Activated CD4-positive, CD25-positive, alpha-beta regulatory T cell (primary cell): ENCODE results near the gene NEURL1.

Experiments used
- DNase-seq, 4 experiments: peaks; one replicate each; lab custom pipeline; 2025; lab: John Stamatoyannopoulos, UW

The NEURL1 gene

DNA sequence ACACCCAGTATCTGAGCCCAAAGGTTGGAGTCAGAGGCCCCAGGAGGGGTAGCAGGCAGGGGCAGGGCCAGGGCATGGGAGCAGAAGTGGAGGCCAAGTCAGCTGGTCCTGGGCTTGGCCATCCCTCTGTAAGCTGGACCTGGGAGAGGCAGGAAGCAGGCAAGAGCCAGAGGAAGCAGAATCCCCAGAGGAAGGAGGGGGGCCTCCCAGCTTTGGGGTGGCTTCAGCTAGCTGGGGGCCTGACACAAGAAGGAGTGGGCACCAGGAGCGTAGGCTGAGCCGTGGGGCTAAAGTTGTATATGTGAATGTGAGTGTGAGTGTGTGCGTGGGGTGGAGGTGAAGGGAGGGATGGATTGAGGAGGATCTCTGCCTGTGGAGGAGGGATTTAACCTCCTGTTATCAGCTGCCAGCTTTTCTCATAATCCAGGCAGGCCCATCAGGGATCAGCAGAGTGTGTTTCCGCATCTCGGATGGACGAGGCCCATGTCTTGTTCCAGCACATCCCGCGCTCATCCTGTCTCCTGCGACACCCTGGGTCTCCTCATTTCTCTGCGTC is 54.0 kb downstream of the NEURL1 start:
- no peak for DNase-seq

DNA sequence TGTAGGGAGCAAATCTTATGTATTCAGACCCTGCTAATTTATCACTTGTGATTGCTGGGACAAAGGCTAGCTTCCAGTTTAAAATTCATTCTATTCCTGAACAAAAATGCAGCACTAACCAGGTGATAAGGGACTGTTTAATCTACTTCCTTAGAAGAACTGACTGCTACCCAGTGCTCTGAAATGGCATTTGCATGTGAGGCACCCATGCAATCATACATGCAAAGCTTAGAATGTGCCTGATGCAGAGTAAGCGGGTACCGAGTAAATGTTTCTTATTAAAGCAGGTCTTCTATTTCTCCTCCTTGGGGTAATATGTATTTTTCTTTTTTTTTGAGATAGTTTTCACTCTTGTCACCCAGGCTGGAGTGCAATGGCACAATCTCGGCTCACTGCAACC is 54.5 kb downstream of the NEURL1 start:
- no peak for DNase-seq

DNA sequence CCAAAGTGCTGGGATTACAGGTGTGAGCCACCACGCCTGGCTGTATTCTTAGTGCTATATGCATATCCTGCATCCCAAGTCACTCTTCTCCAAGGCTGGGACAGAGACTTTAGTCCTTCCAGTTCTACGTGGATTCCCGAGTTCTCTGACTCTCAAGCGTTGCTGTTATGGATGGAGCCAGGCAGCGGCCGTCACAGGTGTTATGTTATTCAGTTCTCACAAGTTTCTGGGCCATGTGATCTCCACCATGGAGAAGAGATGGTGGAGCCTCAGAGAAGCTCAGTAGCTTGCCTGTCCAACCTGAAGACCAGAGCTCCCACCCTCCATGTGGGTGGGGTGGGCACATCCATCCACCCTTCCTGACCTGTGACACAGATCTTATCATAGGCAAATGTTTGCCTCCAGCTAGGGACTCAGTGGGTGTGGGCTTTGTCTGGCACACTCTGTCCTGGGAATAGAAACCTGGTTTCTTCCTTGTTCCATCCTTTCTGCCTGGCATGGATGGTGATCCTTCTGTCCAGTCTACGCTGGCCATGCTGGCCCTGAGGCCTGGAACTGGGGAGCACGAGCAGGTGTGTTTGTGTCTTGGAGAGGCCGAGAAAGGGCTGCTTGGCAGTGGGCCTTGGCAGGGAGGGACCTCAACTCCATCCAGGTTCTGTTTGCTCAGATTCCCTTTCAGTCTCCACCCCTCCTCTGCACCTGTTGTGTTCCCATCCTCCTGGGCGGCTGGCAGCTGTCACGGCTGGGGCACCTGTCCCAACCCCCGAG is 55.3 kb downstream of the NEURL1 start:
- DNase-seq = no peak

DNA sequence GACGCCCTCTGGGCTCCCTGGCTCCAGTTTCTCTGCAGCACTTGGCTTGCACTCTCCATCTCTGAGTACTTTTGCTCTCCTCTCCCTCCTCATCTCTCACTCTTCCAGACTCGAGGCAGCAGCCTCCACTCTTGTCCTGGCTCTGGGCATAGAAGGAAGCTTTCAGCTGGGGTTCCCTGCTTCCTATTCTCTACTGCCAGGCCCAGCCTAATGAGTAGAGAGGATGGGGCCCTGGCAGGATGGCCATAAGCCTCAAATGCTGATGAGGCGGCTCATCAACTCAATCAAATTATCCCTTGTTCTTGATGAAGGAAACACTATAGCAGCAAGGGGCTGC is 55.8 kb downstream of the NEURL1 start:
- no peak for DNase-seq

DNA sequence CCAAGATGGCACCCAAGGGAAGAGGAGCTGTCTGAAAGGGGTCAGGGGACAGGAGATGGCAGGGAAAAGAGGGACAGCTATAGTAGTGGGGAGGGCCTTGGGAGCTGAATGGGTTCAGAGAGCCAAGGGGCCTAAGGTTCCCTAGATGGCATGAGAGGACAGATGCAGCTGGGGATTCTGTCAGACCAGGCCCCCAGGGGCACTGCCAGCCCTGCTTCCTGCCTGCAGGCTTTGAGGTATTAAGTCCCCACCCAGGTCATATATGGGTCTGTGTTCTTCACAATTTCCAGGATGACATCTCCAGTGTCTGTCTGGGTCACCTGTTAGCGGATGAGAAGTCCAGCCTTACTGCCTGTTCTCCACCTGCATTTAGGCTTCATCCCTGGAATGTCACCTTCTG is 56.7 kb downstream of the NEURL1 start:
- DNase-seq = no peak

DNA sequence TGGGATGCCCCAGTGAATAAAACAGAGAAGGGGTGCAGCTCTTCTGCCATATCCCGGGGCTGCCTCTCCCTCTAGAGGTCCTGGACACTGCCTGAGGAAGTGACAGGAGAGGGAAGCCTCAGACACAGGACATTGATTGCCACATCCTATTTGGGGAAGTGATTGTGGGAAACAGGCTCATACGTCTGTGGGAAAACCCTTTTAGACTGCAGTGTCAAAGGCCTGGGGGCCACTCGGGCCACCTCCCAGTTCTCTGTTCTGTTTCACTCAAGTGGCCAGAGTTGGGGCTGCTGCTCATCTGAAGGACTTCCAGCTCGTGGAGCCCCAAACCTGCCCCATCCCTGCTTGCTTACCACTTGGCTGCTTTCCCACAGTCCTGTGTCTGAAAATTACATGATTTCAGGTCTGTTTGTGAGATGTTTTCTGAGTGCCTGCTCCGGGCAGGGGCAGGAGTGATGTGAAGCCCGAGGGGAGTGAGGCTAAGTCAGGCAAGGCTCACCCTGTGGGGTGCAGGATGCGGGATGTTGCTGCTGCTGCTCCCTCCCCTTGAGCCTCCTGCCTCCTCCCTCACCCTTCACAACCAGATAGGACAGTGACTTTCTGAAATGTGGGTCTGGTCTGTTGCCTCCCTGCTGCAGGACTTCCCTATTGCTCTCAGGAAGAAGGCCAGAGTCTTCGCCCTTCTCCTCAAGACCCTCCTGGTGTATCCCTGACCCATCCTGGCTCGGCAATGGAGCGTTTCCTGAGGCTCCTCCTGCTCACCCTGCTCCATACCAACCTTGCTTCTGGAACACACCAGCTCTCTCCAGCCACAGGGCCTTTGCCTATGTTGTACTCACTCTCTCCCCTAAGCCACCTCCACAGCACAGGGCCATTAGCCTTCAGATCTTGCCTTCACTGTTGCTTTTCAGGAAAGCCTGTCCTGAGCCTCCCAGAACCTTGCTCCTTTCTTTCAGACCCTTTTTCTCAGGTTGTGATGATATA is 58.4 kb downstream of the NEURL1 start:
- no peak for DNase-seq

DNA sequence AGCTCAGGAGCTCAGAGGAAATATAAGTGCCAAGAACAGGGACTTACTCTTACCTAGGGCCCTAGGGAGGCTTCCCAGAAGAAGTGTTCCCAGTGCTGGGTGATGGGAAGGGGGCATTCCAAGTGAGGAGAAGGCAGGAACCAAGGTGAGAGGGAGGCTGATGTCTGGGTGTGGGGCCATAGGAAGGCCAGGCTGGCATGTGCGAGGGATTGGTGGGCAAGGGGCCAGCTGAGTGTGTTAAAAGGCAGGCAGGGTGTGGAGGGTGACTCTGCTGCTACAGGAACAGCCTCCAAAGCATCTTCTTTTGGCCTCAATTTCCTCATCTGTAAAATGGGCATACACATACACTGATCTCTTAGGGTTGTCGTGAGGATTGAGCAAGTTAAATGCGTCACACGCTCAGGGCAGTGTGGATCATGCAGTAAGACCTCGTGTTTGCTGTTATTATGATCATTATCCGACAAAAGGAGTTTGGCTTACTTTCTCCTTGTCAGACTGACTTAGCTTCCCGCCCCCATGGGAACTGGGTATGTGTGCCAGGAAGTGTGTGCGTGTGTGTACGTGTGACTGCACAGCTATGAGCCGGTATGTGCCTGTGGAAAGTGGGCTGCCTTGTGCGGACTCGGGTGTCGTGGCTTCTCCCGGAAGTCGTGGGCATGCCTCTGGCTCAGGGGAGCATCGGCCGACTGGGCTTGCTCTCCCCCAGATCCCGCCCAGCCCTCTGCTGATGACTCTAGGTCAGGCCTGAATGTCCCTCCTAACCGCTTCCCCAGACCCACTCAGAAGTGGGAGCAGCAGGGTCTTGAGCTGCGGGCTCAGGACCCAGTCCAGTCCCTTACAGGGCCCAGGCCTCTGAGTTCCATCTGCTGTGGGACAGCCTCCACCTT is 59.6 kb downstream of the NEURL1 start:
- DNase-seq = no peak

DNA sequence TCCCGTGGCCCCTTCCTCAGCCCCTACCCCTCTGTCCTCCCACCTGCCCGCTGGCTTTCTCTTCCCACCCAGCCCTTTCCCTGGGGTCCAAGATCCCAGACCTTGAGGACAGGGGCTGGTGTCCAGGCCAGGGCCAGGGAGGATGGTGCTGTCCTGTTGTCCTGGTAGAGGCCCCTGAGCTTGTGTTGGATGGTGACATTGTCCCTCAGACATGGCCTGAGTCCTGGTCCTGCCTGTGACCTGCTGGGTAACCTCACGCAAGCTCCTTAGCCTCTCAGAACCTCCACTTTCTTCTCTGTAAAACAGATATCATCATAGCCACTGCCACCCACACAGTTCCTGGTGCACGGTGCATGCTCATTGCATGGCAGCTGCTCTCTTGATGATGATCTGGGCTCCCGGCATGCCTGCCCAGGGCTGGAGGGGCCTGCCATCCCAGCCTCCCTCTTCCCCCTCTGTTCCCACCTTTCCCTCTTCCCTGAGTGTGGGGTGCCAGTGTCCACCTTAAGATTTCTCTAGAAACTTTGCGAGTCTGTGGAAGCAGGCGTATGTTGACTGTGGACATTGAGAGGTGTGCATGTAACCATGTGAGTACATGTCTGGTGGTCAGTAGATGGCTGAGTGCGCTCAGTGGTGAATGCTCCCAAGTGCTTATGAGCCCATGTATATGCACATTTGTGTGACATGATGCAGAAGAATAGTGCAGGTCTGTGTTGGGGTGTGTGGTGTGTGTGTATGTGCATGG is 60.4 kb downstream of the NEURL1 start:
- no peak for DNase-seq

DNA sequence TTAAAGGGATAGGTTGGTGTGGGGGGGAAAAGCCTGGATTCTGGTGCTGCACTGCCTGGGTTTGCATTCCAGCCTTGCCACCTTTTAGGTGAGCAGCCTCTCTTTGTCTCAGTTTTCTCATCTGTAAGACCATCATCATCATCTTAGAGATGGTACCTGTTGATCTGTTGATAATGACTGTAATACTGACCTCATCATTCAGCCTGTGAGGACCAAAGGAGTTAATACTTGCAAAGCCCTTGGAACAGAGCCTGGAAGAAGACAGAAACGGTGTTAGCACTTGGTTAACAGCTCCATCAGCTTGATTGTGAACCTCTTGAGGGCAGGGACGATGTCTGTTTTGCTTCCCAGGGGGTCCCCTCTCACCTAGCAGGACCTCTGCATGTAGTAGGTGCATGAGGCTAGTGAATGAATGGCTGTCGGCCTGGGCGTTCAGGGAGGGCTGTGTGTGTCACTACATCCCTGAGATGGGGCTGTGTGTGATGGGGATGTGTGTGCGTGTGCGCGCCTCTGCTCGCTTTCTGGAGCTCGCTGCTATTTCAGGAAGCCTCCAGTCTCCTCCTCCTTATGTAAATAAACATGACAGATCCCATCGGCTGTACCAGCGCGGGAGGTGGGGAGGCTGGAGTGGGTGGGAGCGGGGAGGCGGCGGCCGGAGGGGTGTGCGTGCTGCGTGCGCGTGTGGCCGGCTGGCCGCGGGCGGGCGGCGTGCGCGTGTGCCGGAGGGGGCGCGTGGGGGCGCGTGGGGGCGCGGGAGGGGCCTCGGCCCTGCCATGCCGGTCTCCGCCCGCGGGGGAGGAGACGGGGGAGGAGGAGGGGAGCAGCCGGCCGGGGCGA is 61.2 kb downstream of the NEURL1 start:
- DNase-seq = no peak

DNA sequence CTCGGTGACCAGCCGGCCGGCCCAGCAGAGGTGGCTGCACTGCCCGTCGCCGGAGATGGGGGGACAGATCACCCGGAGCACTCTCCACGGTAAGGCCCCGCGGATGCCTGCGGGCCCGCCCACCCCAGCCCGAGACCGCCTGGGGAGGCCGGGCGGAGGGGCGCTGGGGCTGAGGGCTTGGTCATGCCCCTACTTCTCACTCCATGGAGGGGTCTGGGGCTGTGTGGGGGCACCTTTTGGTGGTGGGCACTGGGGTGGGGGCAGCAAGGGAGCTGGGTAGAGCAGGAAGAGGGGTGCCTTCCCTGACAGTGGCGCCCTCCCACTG is 61.8 kb downstream of the NEURL1 start:
- no peak for DNase-seq

DNA sequence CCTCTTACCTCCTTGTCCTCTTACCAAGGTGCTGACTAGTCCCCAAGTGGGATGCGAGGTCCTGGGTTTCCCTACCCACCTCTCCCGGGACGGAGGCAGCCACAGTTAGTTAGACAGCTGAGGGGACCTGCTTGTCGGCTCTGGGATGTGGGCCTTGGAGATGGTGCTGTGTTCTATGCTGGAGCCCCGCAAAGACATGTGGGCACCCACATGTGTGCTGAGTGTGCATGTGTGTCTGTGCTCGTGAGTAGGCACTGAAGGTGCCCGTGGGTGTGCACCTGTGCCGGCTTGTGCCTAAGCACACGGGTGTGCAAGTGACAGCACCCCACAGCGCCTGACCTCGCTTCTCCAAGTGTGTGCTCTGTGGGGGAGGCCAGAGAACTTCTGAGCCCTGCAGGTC is 62.2 kb downstream of the NEURL1 start:
- DNase-seq = no peak

DNA sequence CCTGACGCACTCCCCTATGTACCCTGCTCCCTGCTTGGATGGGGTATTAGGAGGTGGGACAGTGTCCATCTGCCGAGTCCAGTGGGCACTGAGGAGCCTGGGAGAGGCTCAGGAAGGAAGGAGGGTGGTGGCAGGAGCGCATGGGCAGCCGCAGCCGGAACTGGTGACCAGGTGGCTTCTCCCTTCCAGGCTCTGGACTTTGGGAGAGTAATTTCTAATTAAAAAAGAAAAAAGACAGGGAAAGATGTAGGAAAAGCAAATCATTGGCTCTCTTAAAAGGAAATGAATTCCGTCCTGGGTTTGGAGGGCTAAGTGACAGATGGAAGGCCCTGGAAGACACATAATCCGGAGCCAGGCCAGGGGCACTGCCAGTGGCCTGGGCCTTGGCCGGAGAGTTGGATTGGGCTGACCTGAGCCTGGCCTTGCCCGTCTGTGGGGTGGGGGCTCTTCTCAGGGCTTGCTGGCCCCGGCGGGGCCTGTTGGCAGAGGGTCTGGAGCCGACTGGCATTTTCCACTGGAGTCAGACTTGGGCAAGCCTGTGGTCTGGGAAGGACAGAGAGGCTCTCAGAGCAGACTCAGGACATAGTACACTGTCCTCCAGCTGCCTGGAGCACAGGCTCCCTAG is 63.0 kb downstream of the NEURL1 start:
- DNase-seq = no peak

DNA sequence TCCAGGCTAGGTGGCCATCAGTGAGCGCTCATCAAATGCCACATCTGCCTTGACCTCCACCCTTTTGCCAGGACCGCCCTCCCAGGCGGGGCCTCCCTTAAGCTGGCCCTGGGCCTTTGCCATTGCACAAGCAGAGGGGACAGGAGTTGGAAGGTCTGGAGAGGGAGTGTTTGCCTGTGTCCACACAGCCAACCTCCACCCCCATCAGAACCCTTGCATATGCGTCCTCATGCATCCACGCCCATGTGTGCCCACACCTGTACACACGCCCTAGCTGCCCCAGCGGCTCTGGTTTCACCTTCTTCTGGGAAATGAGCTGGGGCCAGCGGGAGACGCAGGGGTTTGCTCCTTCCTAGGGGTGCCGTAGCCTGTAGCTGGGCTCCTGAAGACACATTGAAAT is 64.0 kb downstream of the NEURL1 start:
- no peak for DNase-seq

DNA sequence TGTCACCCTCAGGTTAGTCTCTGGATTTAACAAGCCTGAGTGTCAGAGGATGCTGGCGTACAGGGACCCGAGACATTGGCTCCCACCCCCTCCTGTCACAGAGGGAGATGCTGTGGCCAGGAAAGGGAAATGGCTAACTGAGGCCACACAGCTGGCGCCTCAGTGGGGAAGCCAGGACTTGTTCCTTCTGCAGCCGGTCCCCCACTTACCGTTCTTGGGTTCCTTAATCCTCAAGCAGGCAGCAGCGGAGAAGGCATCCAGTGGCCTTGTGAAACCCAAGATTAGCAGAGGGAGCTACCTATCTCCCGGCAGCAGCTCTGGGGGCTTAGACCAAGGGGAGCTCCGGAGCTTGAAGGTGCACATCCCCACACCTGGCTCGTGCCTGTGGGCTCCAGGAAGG is 65.4 kb downstream of the NEURL1 start:
- no peak for DNase-seq

DNA sequence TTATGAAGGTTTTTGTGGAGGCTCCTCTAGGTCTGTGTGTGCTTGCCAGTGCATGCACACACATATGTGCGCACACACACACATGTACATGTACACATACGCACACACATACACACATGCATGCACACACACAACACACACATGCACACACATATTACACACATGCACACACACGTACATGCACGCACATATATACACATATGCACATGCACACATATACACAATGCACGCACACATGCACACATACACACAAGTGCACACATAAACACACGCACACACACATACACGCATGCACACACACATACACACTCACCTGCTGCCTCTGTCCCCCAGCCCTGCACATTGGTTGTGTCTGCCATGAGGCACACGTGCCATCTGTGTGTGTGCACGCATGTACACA is 66.3 kb downstream of the NEURL1 start:
- no peak for DNase-seq

DNA sequence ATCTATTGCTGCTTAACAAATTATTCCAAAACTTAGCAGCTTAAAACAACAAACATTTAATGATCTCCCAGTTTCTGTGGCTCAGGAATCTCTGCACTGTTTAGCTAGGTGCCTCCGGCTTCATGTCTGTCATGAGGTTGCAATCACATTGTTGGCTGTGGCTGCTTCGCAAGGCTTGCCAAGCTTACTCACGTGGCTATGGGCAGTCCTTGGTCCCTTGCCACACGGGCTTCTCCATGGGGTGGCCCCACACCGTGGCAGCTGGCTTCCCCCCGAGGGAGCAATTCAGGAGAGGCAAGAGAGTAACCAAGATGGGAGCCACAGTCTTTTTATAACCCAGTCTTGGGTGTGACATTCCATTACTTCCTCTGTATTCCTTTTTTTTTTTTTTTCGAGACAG is 67.4 kb downstream of the NEURL1 start:
- no peak for DNase-seq

DNA sequence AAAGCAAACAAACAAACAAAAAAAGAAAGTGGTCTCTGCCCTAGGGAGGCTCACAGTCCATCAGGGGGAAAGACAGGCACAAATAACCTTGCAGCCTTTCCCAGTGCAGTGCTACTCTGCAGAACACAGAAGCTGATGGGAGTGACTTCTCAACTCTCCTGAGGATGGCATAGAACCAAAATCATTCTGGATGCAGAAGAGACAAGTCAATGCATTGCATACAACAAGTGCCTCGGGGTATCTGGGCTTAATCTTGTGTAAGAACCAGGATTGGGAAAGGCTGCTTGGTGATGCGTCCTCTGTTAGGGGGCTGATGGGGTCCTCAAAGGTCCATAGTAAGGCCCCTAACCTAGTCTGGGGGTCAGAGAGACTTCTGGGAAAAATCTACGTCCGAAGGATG is 68.9 kb downstream of the NEURL1 start:
- no peak for DNase-seq

DNA sequence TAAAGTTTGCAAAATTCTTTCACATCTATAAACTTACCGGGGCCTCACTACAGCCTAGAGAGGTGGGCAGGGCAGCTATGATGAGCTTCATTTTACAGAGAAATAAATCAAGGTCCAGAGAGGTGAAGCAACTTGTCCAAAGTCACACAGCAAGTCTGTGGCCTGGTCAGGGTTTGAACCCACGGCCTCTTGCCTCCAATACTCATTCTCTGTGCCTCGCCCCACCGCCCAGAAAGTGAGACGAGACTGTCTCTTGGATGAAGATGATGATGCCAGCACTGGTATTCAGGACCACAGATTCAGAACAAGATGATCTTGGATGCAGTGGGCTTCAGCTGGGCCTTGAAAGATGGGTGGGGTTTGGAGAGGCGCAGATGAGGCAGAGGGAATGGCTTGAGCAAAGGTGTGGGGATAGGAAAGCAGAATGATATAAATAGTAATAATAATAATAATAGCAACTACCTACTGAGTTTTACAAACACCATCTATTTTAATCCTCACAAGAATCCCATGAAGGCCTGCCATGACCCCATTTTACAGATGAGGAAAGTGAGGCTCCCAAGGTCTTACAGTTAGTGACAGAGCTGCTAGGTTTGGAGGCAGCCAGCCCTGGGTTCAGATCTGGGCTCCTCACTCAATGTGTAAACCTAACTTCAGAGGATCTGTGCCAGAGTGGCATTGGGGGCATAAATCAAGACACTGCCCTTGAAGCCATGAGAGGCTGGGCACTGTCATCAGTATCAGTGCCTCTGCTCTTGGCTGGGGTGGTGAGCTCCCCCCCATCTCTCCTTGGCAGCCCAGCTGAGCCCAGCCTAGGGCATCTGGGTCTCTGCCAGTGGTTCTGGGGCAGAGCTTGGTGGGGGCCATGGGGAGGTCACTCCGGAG is 70.0 kb downstream of the NEURL1 start:
- DNase-seq = no peak

DNA sequence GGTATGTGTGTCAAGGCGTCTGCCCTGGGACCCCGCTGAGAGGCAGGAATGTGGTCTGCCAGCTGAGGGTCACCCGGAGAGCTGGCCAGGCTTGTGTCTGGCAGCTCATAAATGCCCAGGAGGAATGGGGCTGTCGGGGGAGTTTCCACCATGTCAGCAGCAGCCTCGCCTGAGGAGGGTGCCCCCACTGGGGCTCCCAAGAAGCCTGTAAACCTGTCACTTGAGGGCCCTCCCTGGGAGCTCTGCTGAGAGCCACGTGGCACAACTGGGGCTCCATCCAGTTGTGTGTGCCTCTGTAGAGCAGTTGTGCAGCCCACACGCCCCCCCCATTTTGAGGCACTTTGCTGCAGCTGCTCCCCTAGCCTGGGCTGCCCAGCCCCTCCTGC is 70.6 kb downstream of the NEURL1 start:
- DNase-seq = no peak
